Activated T-helper 17 cell treated with anti-CD3 and anti-CD28 coated beads, Interleukin-2, amount 50 U/mL, for 72 hours (primary cell): ENCODE results near the gene DAW1. TPM values are rescaled to one million over a fixed set of nuclear protein-coding genes. Genes with fewer than 3 reads are reported as not detected.
"Not testable (repeated sequence)": the region's sequence is repeated elsewhere in the genome, so short reads cannot be mapped to it uniquely, and the experiment has no call there.

Source experiments
- ATAC-seq: fragments of 150-1000 bp; cut with Tn5 transposase; replicated peaks from 2 replicates; pipeline ENCODE4 v1.10.0; 2021; ENCODE audit warnings: mild to moderate bottlenecking, moderate library complexity
- H3K27ac Mint-ChIP-seq: one replicate; pipeline ENCODE4 v1.8.0; 2022; ENCODE audit warnings: mixed read lengths
- H3K27me3 Mint-ChIP-seq: one replicate; pipeline ENCODE4 v1.8.0; 2022; ENCODE audit warnings: mixed read lengths
- H3K36me3 Mint-ChIP-seq: one replicate; pipeline ENCODE4 v1.8.0; 2022; ENCODE audit warnings: low read depth, mild to moderate bottlenecking, mixed read lengths
- H3K4me1 Mint-ChIP-seq: one replicate; pipeline ENCODE4 v1.8.0; 2022; ENCODE audit warnings: mixed read lengths
- H3K4me3 Mint-ChIP-seq: one replicate; pipeline ENCODE4 v1.8.0; 2022; ENCODE audit warnings: mild to moderate bottlenecking, mixed read lengths
- H3K9me3 Mint-ChIP-seq: one replicate; pipeline ENCODE4 v1.8.0; 2022; ENCODE audit warnings: mixed read lengths
- total RNA-seq, 2 donors: library from RNA; stranded (reverse); gene quantifications; one replicate each; pipeline ENCODE4 v1.2.3, GENCODE V29; 2022

The DAW1 gene
- total RNA-seq, 2 donors from 2014 or later, result 0.24 TPM; not detected in 1

DNA sequence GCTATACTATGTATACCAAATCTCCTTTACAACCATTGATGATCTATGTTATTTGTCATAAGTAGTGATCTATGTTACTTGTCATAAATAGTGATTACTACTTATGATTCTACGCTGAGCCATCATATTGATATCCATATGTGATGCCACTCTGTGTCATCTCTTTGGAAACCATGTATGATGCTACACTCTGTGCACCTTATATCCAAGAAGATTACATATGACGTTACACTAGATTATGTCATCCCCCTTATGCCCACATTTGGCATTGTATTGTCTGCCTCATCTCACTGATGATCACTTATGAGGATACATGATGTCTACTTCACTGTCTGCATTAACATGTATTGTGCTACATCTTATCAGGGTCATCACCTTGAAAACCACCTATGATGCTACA lies 42.9 kb downstream of the DAW1 start:
- no peak overlapping the region for H3K4me3 Mint-ChIP-seq
- H3K4me1 Mint-ChIP-seq, result no peaks in the 10 kb centered on the region

GRCh38 chr2:227921648-227922047 lies 50.2 kb downstream of the DAW1 start:
- Mint-ChIP-seq H3K27me3 (peaks cover 16% of the 10 kb centered on the region), H3K36me3 (no peaks in the 10 kb centered on the region), H3K4me1 (no peaks in the 10 kb centered on the region), H3K4me3 (no peak overlapping the region), H3K27ac (no peak overlapping the region), H3K9me3 (no peaks in the 10 kb centered on the region)
- no peak for ATAC-seq

More for the DNA sequence above, 42.9 kb downstream of the DAW1 start:
- peaks cover 9% of the 10 kb centered on the region for H3K27me3 Mint-ChIP-seq
- H3K27ac Mint-ChIP-seq, result no peak overlapping the region
- no peaks in the 10 kb centered on the region for H3K36me3 Mint-ChIP-seq
- H3K9me3 Mint-ChIP-seq, result no peaks in the 10 kb centered on the region
- peak; percentile 40 for ATAC-seq

GRCh38 chr2:227932001-227932400 lies 60.6 kb downstream of the DAW1 start:
- H3K9me3 Mint-ChIP-seq, result no peaks in the 10 kb centered on the region
- peaks cover 21% of the 10 kb centered on the region for H3K27me3 Mint-ChIP-seq
- H3K36me3 Mint-ChIP-seq, result no peaks in the 10 kb centered on the region
- ATAC-seq, result no peak
- H3K4me3 Mint-ChIP-seq, result no peak overlapping the region
- H3K4me1 Mint-ChIP-seq, result no peaks in the 10 kb centered on the region
- H3K27ac Mint-ChIP-seq, result no peak overlapping the region

DNA sequence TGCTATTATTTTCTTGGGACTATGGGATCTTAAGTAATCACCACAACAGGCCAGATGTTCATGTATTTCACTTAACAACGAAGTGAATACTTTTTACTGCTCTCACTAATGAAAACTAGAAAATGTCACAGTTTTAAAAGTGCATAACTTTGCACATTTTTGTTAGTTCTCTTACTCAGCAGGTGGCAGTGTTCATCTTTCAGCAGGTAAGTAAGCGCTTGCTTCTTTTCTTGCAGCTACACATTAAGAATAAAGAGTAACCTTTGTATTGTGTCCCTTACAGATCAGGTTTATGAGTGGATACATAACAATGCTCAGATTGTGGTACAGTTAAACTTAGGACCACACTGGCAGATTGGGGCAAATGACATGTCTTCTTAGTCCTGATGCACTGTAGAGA lies 61.0 kb downstream of the DAW1 start:
- Mint-ChIP-seq H3K27ac (no peak overlapping the region), H3K4me1 (no peaks in the 10 kb centered on the region), H3K36me3 (no peaks in the 10 kb centered on the region), H3K9me3 (no peaks in the 10 kb centered on the region), H3K27me3 (peaks cover 24% of the 10 kb centered on the region), H3K4me3 (no peak overlapping the region)
- no peak for ATAC-seq

GRCh38 chr2:227933884-227934283 lies 62.5 kb downstream of the DAW1 start:
- no peak for ATAC-seq
- Mint-ChIP-seq H3K27me3 (peaks cover 35% of the 10 kb centered on the region), H3K27ac (no peak overlapping the region), H3K4me1 (no peaks in the 10 kb centered on the region), H3K36me3 (no peaks in the 10 kb centered on the region), H3K4me3 (no peak overlapping the region), H3K9me3 (no peaks in the 10 kb centered on the region)

GRCh38 chr2:227936249-227936648 lies 64.8 kb downstream of the DAW1 start:
- not testable (repeated sequence) for H3K27ac Mint-ChIP-seq, H3K36me3 Mint-ChIP-seq, H3K4me1 Mint-ChIP-seq, H3K9me3 Mint-ChIP-seq, ATAC-seq, H3K4me3 Mint-ChIP-seq
- H3K27me3 Mint-ChIP-seq, result peaks cover 45% of the 10 kb centered on the region

DNA sequence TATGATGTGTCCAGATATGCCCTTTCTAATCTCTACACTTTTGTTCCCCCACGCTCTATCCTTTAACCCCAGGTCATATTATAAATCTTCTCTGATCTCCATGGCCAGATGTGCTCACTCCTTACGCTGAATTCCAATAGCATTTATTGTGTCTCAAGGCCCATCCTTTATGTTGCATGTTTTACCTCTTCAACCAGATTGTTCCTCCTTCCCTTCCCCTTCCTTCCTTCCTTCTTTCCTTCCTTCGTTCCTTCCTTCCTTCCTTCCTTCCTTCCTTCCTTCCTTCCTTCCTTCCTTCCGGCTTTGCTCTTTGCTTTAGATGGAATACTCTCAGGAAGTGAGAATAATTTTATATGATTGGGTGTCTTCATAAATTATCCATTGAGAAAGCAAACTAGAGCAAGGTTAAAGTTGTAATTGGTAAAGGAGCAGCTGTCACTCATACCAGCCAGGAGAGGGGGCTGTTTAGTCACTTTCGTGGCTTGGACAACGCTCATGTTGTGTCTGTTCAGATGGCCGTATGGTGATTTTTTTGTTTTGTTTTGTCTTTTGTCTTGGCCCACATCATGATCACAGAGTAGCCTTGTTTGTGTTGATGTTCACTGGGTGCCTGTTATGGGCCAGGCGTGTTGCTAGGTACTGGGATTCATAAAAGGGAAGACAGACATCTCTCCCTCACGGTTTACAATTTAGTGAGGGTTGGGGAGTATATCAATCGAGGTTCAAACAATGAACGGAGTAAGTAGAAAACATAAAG lies 68.0 kb downstream of the DAW1 start:
- ATAC-seq, result no peak
- peaks cover 35% of the 10 kb centered on the region for H3K27me3 Mint-ChIP-seq
- no peaks in the 10 kb centered on the region for H3K36me3 Mint-ChIP-seq
- H3K4me3 Mint-ChIP-seq, result no peak overlapping the region
- no peaks in the 10 kb centered on the region for H3K9me3 Mint-ChIP-seq
- H3K4me1 Mint-ChIP-seq, result no peaks in the 10 kb centered on the region
- no peak overlapping the region for H3K27ac Mint-ChIP-seq

DNA sequence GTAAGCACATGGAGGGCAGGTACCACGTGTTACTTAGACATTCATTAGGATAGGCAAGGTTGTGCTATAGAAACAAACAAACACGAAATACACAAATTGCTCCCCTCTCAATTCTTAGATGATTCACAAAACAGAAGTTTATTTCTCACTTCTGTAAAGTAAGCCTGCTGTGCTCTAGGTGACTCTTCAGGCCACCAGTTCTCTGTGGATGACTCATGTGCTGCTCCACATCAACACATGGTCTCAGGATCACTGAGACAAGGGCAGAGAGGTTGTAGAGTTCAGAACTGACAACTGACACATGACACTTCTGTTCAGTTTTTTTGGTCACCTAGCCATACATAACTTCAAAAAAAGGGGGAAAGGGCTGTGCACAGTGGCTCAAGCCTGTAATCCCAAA lies 70.6 kb downstream of the DAW1 start:
- Mint-ChIP-seq H3K4me1 (no peaks in the 10 kb centered on the region), H3K27me3 (peaks cover 31% of the 10 kb centered on the region), H3K27ac (no peak overlapping the region), H3K36me3 (no peaks in the 10 kb centered on the region), H3K4me3 (no peak overlapping the region), H3K9me3 (no peaks in the 10 kb centered on the region)
- ATAC-seq, result peak; percentile 65

- ATAC-seq, result no peak
- H3K27me3 Mint-ChIP-seq, result peaks cover 23% of the 10 kb centered on the region
- no peak overlapping the region for H3K27ac Mint-ChIP-seq
- H3K9me3 Mint-ChIP-seq, result no peaks in the 10 kb centered on the region
- no peaks in the 10 kb centered on the region for H3K36me3 Mint-ChIP-seq
- H3K4me3 Mint-ChIP-seq, result no peak overlapping the region
- no peaks in the 10 kb centered on the region for H3K4me1 Mint-ChIP-seq
Measured at GRCh38 chr2:227942965-227943364, 71.5 kb downstream of the DAW1 start.

DNA sequence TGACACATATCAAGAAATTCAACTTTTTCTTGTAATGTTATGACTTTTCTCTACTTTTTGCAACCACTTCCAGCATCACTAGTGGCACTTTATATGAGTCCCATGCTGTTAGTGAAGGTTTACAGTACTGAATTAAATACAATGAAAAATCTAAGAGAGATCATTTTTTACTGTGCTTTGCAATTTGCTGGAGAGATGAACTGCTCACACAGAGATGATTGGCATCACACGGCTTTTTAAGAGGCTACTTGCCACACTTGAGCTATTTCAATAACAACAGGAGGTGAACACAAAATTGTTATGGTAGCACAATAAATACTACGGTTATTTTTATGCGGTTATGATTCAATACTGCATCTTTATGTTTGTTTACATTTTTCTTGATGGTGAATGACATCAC lies 88.9 kb downstream of the DAW1 start:
- H3K4me1 Mint-ChIP-seq, result no peaks in the 10 kb centered on the region
- no peak for ATAC-seq
- H3K27me3 Mint-ChIP-seq, result no peaks in the 10 kb centered on the region
- H3K4me3 Mint-ChIP-seq, result no peak overlapping the region
- no peaks in the 10 kb centered on the region for H3K36me3 Mint-ChIP-seq
- H3K9me3 Mint-ChIP-seq, result no peaks in the 10 kb centered on the region
- no peak overlapping the region for H3K27ac Mint-ChIP-seq

GRCh38 chr2:227971619-227972230 lies 100.3 kb downstream of the DAW1 start:
- Mint-ChIP-seq H3K27ac (no peak overlapping the region), H3K27me3 (peaks cover 16% of the 10 kb centered on the region), H3K36me3 (no peaks in the 10 kb centered on the region), H3K4me3 (no peak overlapping the region), H3K4me1 (no peaks in the 10 kb centered on the region), H3K9me3 (no peaks in the 10 kb centered on the region)
- ATAC-seq, result no peak

DNA sequence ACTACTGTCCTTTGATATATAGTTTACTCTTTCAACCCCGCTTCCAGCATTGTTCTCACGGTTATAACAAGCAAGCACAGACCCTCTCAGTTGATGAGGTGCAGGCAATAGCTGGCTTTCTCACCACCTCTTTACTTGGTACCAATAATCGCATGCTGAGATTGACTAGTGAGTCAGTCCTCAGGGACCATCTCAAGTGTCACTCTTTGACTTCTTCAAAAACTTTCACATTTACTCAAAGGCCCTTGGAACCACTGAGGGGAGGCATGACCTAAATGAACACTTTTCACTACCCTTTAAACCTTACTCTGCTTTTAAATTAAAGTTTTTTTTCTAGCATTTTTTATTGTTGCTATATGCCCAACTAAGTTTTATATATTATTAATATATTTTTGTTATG lies 101.8 kb downstream of the DAW1 start:
- Mint-ChIP-seq H3K36me3 (no peaks in the 10 kb centered on the region), H3K4me3 (no peak overlapping the region), H3K4me1 (no peaks in the 10 kb centered on the region), H3K27ac (no peak overlapping the region), H3K27me3 (peaks cover 12% of the 10 kb centered on the region), H3K9me3 (no peaks in the 10 kb centered on the region)
- no peak for ATAC-seq

Other genes with a start within 250 kb of the DAW1 start
- not detected for gene SCYGR5, start 204.8 kb upstream of the DAW1 start, total RNA-seq
- gene SLC19A3, start 153.6 kb upstream of the DAW1 start, total RNA-seq, result not detected
- not detected for gene SCYGR6, start 146.9 kb upstream of the DAW1 start, total RNA-seq
- not detected for gene SCYGR7, start 143.3 kb upstream of the DAW1 start, total RNA-seq
- gene SCYGR8, start 125.7 kb upstream of the DAW1 start, total RNA-seq, result not detected
- 100 to 1,000 TPM in 1 of 2 donors, 10 to 100 TPM in 1; 36.1 to 137 TPM for gene CCL20, start 57.8 kb upstream of the DAW1 start, total RNA-seq